Mucosa of gallbladder (tissue), 1 donor: ENCODE measurements around the gene FGF12. TPM values are rescaled to one million over a fixed set of nuclear protein-coding genes. Genes with fewer than 3 reads are reported as not detected.

Experiments
- DNase-seq: peaks from one replicate; pipeline ENCODE4 v3.0.0-alpha.2; 2020; ENCODE audit warnings: low spot score
- total RNA-seq: library from RNA; stranded (reverse); gene quantifications from one replicate; pipeline ENCODE4 v1.2.1, GENCODE V29; 2021
- donor health status: DM: no; HTN: no; CAD: no.

Gene FGF12
- total RNA-seq, 1 donor from 2014 or later = 1.4 TPM

DNA sequence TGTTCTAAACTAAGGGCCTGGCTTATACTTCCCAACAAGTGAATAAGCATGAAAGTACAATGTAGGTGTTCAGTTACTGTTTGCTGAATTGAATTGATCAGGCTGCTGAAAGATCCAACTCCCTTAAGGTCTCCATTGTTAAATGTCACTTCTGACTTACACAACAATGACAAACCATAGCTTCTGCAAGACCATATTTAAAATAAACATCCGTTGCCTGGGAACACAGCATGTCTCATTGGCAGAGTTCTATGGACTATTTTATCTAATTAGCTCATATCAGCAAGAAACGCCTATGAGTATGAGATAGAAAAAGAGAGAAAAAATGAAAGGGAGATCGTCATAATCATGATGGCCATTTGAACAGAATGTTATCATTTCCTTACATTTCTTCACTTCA lies 605.4 kb downstream of the FGF12 start:
- DNase-seq = no peak

DNA sequence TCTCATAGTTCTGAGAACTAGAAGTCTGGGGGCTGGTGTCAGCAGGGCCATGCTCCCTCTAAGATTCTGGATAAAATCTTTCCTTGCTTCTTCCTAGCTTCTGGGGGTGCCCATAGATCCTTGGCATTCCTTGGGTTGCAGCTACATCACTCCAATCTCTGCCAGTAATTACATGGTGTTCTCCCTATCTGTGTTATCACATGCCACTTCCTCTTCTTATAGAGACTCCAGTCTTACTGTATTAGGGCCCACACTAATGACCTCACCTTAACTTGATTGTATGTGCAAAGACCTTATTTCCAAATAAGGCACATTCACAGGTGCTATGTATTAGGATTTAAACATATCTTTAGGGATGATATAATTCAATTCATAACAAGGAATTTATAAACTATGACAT lies 618.5 kb downstream of the FGF12 start:
- no peak for DNase-seq

- DNase-seq = no peak
Observed at GRCh38 chr3:192106543-192106942, 620.8 kb downstream of the FGF12 start.

- DNase-seq = no peak
Observed at GRCh38 chr3:192092388-192093005, 634.8 kb downstream of the FGF12 start.

DNA sequence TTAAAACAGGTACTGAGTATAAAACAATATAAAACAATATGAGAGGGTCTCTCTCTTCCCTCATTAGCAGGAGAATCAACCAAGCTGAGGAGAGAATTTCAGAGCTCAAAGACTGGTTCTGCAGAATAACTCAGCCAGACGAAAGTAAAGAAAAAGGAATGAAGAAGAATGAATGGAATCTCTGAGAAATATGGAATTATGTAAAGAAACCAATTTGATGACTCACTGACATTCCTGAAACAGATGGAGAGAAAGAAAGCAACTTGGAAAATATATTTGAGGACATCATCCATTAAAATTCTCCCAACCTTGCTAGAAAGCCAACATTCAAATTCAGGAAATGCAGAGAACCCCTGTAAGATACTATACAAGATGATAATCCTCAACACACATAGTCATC lies 635.5 kb downstream of the FGF12 start:
- no peak for DNase-seq

DNA sequence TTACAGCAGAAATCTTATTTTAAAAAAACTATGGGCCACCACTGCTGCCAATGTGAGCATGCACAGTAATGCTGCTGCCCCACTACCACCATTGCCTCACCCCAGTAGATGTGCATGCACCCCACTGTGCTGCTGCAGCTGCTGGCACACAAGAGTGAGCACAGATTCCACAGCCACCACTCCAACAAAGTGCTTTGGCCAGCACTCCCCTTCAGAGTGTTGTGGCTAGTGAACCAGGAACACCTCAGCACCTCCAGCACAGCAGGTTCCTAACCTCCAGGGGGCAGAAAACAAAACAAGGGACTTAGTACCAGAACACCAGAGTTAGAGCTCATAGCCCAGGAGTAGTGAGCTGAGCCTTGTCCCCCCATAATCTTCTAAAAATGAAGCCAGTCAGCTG lies 636.8 kb downstream of the FGF12 start:
- no peak for DNase-seq

Other genes with a start within 250 kb of the FGF12 start
- gene MB21D2, start 190.3 kb upstream of the FGF12 start, total RNA-seq = 8.7 TPM